ENCODE data around the gene NPFFR1.
"Not testable (repeated sequence)": the region's sequence is repeated elsewhere in the genome, so short reads cannot be mapped to it uniquely, and the experiment has no call there.

The NPFFR1 gene

DNA sequence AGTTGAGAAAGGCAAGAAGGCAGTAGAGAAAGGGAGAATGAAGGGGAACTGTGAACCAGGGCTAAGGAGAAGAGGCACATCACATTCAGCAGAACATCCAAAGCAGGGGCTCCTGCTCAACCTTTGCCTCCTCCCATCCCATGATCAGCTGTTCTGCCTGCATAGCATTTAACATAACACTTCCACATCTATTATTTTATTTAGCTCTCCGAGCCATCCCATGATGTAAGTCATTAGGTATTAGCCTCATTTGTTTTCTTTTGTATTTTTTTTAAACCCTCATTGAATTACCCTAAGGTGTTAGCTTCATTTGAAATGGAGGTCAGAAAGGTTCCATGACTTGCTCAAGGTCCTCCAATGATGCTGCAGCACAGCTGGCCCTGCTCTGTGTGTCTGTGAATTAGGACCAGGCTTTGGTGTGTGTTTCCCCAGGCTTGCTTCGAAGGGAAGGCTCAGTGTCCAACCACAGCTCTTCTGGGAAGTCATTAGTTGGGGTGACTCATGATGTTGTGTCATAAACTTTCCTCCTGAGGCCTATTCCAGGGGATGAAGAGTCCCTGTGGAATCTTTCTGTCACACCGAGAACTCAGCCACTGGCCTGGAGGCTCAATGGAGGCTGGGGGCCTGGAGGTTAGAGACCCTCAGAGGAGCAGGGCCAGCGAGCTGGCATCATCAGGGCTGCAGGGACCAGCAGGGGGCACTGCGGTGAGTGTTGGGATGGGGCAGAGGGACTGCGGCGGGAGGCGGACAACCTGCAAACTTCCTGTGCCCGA lies 16.5 kb downstream of the NPFFR1 start:
- H3K4me3 ChIP-seq, result no peak overlapping the region
- TF ChIP-seq, protein P1, sequence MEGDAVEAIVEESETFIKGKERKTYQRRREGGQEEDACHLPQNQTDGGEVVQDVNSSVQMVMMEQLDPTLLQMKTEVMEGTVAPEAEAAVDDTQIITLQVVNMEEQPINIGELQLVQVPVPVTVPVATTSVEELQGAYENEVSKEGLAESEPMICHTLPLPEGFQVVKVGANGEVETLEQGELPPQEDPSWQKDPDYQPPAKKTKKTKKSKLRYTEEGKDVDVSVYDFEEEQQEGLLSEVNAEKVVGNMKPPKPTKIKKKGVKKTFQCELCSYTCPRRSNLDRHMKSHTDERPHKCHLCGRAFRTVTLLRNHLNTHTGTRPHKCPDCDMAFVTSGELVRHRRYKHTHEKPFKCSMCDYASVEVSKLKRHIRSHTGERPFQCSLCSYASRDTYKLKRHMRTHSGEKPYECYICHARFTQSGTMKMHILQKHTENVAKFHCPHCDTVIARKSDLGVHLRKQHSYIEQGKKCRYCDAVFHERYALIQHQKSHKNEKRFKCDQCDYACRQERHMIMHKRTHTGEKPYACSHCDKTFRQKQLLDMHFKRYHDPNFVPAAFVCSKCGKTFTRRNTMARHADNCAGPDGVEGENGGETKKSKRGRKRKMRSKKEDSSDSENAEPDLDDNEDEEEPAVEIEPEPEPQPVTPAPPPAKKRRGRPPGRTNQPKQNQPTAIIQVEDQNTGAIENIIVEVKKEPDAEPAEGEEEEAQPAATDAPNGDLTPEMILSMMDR (IDR thresholded peaks at IDR 0.05), result no peak
- peak; percentile 71 for DNase-seq (ENCODE audit: low spot score)
- no peak overlapping the region for H3K27ac ChIP-seq

DNA sequence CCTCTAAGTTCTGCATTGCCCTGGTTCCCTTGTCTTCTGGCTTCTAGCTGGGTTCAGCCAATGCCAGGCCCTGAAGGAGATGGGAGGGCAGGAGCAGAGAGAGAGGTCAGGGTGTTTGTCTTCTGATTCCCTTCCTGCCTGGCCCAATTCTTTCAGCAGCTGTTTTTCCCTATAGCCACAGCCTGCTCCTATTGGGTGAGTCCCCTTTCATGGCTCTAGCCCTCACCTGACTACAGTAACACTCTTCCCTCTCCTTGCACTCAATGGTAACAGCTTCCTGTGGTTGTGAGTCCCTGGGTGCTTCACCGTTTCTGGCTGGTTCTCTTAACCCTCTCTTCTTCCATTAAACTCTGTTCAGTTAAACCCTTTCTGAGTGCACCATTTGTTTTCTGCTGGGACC lies 17.1 kb downstream of the NPFFR1 start:
- no peak overlapping the region for H3K27ac ChIP-seq
- peak; percentile 62 for DNase-seq (ENCODE audit: low spot score)
- TF ChIP-seq, protein P1 (IDR thresholded peaks at IDR 0.05), result no peak
- no peak overlapping the region for H3K4me3 ChIP-seq

DNA sequence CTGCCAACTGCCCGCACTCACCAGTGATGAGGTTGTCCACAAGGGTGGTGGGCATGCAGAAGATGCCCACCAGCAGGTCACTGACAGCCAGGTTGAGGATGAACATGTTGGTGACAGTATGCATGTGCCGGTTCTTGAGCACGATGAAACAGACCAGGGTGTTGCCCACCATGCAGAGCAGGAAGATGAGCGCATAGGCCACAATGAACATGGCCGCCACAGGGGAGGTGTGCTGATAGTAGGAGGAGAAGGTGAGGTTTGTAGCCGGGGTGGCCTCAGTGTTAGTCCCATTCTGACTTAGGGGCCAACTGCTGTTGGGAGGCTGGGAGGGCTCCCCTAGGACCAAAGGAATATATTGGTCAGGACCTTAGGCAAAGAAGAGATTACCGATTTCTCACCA lies 17.7 kb downstream of the NPFFR1 start:
- Histone ChIP-seq H3K4me3 (no peak overlapping the region), H3K27ac (no peak overlapping the region)
- TF ChIP-seq, protein P1 (IDR thresholded peaks at IDR 0.05), result no peak
- DNase-seq (ENCODE audit: low spot score), result peak; percentile 57

DNA sequence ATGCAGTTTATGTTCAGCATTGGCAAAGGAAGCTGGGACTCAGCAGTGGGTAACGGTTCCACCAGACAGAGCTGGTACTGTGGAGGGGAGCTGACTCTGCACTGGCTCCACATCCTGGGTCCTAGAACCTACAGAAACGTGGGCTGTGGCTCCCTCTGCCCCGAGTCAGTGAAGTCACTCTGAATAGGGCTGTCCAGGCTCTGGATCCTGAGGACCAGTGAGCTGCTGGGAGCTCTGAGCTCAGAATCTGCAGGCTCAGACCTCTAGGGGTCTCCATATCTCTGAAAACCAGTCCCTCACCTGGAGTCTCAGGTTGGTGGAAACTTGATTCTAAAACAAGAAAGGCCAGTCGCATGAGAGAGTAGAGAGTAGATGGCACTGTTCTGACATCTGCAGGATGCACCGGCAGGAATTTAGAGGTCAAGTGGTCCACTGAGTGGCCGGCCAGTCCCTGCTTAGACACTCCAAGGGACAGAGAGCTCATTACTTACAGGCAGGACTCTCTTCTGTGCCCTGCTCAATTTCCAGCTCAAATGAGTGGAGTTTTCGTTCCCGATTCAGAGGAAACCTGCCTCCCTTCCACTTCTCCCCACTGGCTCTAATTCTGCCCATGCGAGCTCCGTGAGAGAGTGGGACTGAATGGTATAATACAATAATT lies 18.6 kb downstream of the NPFFR1 start:
- Histone ChIP-seq H3K27ac (no peak overlapping the region), H3K4me3 (no peak overlapping the region)
- TF ChIP-seq, protein P1 (IDR thresholded peaks at IDR 0.05), result no peak
- DNase-seq (ENCODE audit: low spot score), result peak; percentile 35

DNA sequence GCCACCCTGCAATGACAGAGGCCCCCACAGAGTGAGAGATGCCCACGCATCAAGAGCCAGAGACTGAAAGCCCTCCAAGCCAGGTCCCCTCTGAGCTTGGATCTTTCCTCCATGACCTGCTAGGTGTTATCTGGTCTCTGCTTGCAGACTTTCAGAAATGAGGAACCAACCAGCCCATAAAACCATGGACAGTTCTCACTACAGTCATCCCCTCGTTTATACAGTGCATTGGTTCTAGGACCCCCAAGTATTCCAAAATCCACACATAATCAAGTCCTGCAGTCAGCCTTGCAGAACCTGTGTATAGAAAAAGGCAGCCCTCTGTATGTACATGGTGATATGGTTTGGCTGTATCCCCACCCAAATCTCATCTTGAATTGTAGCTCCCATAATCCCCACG lies 23.1 kb downstream of the NPFFR1 start:
- Histone ChIP-seq H3K27ac (no peak overlapping the region), H3K4me3 (no peak overlapping the region)
- peak; percentile 35 for DNase-seq (ENCODE audit: low spot score)
- TF ChIP-seq, protein P1 (IDR thresholded peaks at IDR 0.05), result no peak

DNA sequence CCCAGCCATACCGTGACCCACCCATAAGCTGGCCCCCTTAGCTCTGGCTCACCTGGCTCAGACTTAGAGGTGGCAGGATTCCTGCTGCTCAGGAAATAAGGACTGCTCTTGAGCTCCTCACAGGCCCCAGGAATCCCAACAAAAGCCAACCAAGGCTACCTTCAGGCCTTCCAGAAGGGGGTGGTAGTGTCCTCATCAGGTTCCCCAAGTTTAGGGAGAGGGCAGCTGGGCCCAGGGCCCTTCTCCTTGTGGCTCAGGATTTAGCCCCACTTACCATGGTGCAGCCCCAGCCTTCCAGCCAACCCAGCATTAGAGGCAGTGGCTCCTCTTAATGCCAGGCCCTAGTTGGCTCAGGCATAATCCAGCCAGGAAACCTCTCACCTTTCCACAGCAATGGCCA lies 23.5 kb downstream of the NPFFR1 start:
- TF ChIP-seq, protein P1 (IDR thresholded peaks at IDR 0.05), result no peak
- H3K27ac ChIP-seq, result no peak overlapping the region
- peak; percentile 11 for DNase-seq (ENCODE audit: low spot score)

DNA sequence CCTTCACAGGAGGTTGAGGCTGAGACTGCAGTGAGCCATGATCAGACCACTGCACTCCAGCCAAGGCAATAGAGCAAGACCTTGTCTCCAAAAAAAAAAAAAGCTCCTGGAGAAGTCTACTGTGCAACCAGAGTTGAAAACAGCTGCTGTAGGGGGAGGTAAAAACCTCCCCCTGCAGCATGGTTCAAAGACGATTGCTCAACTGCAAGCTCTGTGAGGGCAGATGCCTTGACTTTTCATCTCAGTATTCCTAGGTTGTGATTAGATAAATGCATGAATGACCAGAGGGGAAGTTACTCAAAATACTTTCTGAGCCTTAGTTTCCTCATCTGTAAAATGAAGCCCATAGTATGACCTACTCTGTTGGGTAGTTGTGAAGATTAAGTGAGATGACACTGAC lies 25.6 kb downstream of the NPFFR1 start:
- Histone ChIP-seq H3K4me3 (no peak overlapping the region), H3K27ac (no peak overlapping the region)
- TF ChIP-seq, protein P1 (IDR thresholded peaks at IDR 0.05), result no peak
- peak; percentile 19 for DNase-seq (ENCODE audit: low spot score)

More for the DNA sequence above, 23.5 kb downstream of the NPFFR1 start:
- no peak overlapping the region for H3K4me3 ChIP-seq

DNA sequence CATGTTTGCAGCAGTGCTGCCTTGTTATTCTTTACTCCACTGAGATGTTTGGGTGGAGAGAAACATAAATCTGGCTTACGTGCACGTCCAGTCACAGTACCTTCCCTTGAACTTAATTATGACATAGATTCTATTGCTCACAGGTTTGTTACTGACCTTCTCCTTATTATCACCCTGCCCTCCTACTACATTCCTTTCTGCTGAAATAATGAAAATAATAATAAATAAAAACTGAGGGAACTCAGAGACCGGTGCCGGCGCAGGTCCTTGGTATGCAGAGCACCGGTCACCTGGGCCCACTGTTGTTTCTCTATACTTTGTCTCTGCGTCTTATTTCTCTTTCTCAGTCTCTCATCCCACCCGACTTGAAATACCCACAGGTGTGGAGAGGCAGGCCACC lies 26.0 kb downstream of the NPFFR1 start:
- DNase-seq (ENCODE audit: low spot score); H3K27ac ChIP-seq; H3K4me3 ChIP-seq: not testable (repeated sequence)

Measured in coronary artery (tissue), 2 donors.